Measurements from ENCODE around the gene HOXB6.

The HOXB6 gene

GRCh38 chr17:48599354-48599753, 5.4 kb downstream of the HOXB6 start:
- peak overlapping the region; percentile 98 for H3K4me2 ChIP-seq (ENCODE audit: low read depth, low read length, poor library complexity, severe bottlenecking)
- no peak overlapping the region for H2AFZ ChIP-seq (ENCODE audit: low read length)
- H3K79me2 ChIP-seq (ENCODE audit: insufficient read depth, low read length) = peaks cover 100% of the 10 kb centered on the region
- H3K9ac ChIP-seq (ENCODE audit: low read depth, low read length, poor library complexity, severe bottlenecking) = peak overlapping the region; percentile 100
- peaks cover 25% of the 10 kb centered on the region for H3K4me1 ChIP-seq (ENCODE audit: insufficient read depth, low read length, poor library complexity, severe bottlenecking)
- H3K4me3 ChIP-seq (ENCODE audit: low read length, poor library complexity, severe bottlenecking) = peak overlapping the region; percentile 89
- no peak for TF ChIP-seq CTCF (conservative IDR thresholded peaks at IDR 0.05; ENCODE audit: low read length)
- no peak for TF ChIP-seq EZH2phosphoT487 (IDR thresholded peaks at IDR 0.05; ENCODE audit: borderline replicate concordance)
- peaks cover 75% of the 10 kb centered on the region for H3K27me3 ChIP-seq (ENCODE audit: insufficient read depth, low read length, poor library complexity, severe bottlenecking)
- H3K36me3 ChIP-seq (ENCODE audit: insufficient read depth, low read length) = peaks cover 84% of the 10 kb centered on the region
- H4K20me1 ChIP-seq (ENCODE audit: insufficient read depth, low read length, poor library complexity, severe bottlenecking) = peaks cover 91% of the 10 kb centered on the region
- 0 out of 2 replicates have a peak, but pooled peaks cover 1% of the 10 kb centered on the region for H3F3A ChIP-seq (ENCODE audit: low read depth)
- no peaks in the 10 kb centered on the region for H3K9me2 ChIP-seq (replicated peaks; ENCODE audit: low read depth, low read length)
- no peaks in the 10 kb centered on the region for H3K9me3 ChIP-seq (ENCODE audit: insufficient read depth, low read depth, low read length)

- Histone ChIP-seq H3K27me3 (ENCODE audit: insufficient read depth, low read length, poor library complexity, severe bottlenecking) (peaks cover 70% of the 10 kb centered on the region), H3K9ac (ENCODE audit: low read depth, low read length, poor library complexity, severe bottlenecking) (peak overlapping the region; percentile 100), H3K9me2 (replicated peaks; ENCODE audit: low read depth, low read length) (no peaks in the 10 kb centered on the region), H4K20me1 (ENCODE audit: insufficient read depth, low read length, poor library complexity, severe bottlenecking) (peaks cover 85% of the 10 kb centered on the region), H2AFZ (ENCODE audit: low read length) (no peak overlapping the region), H3K4me2 (ENCODE audit: low read depth, low read length, poor library complexity, severe bottlenecking) (peak overlapping the region; percentile 98), H3K9me3 (ENCODE audit: insufficient read depth, low read depth, low read length) (no peaks in the 10 kb centered on the region), H3K4me3 (ENCODE audit: low read length, poor library complexity, severe bottlenecking) (peak overlapping the region; percentile 89), H3F3A (ENCODE audit: low read depth) (0 out of 2 replicates have a peak, but pooled peaks cover 4% of the 10 kb centered on the region), H3K79me2 (ENCODE audit: insufficient read depth, low read length) (peaks cover 99% of the 10 kb centered on the region), H3K36me3 (ENCODE audit: insufficient read depth, low read length) (peaks cover 88% of the 10 kb centered on the region), H3K4me1 (ENCODE audit: insufficient read depth, low read length, poor library complexity, severe bottlenecking) (peaks cover 25% of the 10 kb centered on the region)
- no peak for TF ChIP-seq CTCF (conservative IDR thresholded peaks at IDR 0.05; ENCODE audit: low read length)
- no peak for TF ChIP-seq EZH2phosphoT487 (IDR thresholded peaks at IDR 0.05; ENCODE audit: borderline replicate concordance)
These were observed 6.0 kb downstream of the HOXB6 start for GRCh38 chr17:48598736-48599135.

GRCh38 chr17:48597778-48598631, 6.8 kb downstream of the HOXB6 start:
- Histone ChIP-seq H3K9me3 (ENCODE audit: insufficient read depth, low read depth, low read length) (no peaks in the 10 kb centered on the region), H4K20me1 (ENCODE audit: insufficient read depth, low read length, poor library complexity, severe bottlenecking) (peaks cover 83% of the 10 kb centered on the region), H2AFZ (ENCODE audit: low read length) (no peak overlapping the region), H3K27me3 (ENCODE audit: insufficient read depth, low read length, poor library complexity, severe bottlenecking) (peaks cover 64% of the 10 kb centered on the region), H3K36me3 (ENCODE audit: insufficient read depth, low read length) (peaks cover 86% of the 10 kb centered on the region), H3K9ac (ENCODE audit: low read depth, low read length, poor library complexity, severe bottlenecking) (peak overlapping the region; percentile 100), H3K4me2 (ENCODE audit: low read depth, low read length, poor library complexity, severe bottlenecking) (peak overlapping the region; percentile 98), H3K4me3 (ENCODE audit: low read length, poor library complexity, severe bottlenecking) (peak overlapping the region; percentile 89), H3K9me2 (replicated peaks; ENCODE audit: low read depth, low read length) (no peaks in the 10 kb centered on the region), H3K4me1 (ENCODE audit: insufficient read depth, low read length, poor library complexity, severe bottlenecking) (peaks cover 25% of the 10 kb centered on the region), H3K79me2 (ENCODE audit: insufficient read depth, low read length) (peaks cover 98% of the 10 kb centered on the region), H3F3A (ENCODE audit: low read depth) (peaks cover 7% of the 10 kb centered on the region; the same call in 1 of the 2 replicates)
- TF ChIP-seq EZH2phosphoT487 (IDR thresholded peaks at IDR 0.05; ENCODE audit: borderline replicate concordance) (no peak), CTCF (conservative IDR thresholded peaks at IDR 0.05; ENCODE audit: low read length) (no peak)

All from Loucy (cell line).